CD4-positive, alpha-beta T cell (primary cell): ENCODE measurements around the gene VENTX. TPM values are rescaled to one million over a fixed set of nuclear protein-coding genes. Genes with fewer than 3 reads are reported as not detected.

ENCODE experiments used
- ATAC-seq: fragments of 200-7000 bp; cut with Tn5 transposase; one replicate; pipeline ENCODE4 v1.10.0; 2022; ENCODE audit warnings: mild to moderate bottlenecking; ENCODE audit not compliant: poor library complexity
- CTCF ChIA-PET: fragments of 350-600 bp; sonication (Branson Sonifier 250); formaldehyde crosslinking; loops from one replicate; lab custom pipeline; 2021; ENCODE audit warnings: antibody characterized with exemption, inconsistent platforms; lab: Charles Lee
- POLR2A ChIA-PET: fragments of 350-600 bp; sonication (Branson Sonifier 250); formaldehyde crosslinking; loops from one replicate; lab custom pipeline; 2021; ENCODE audit warnings: antibody characterized with exemption, inconsistent platforms; lab: Charles Lee
- DNase-seq, 14 experiments: peaks; one replicate each; pipeline ENCODE4 v3.0.0-alpha.2; 2013 to 2020; ENCODE audit warnings: mixed read lengths in 2 of 14
- H3K27ac ChIP-seq, 2 donors: one replicate each; pipeline versions ENCODE4 v1.5.1 to v1.7.0; 2013; ENCODE audit warnings: low read length in 2 of 2, low read depth in 1 of 2, mild to moderate bottlenecking in 1 of 2
- H3K27me3 ChIP-seq, 2 experiments: 1 replicate in 1 of 2; 2 replicates in 1 of 2; pipeline versions ENCODE4 v1.6.1 to v1.7.0; 2013; ENCODE audit warnings: low read length in 2 of 2, control low read depth in 1 of 2, mild to moderate bottlenecking in 1 of 2, moderate library complexity in 1 of 2; ENCODE audit not compliant: insufficient read depth in 2 of 2, control insufficient read depth in 1 of 2
- H3K36me3 ChIP-seq: one replicate; pipeline ENCODE4 v1.6.1; 2013; ENCODE audit warnings: low read length, control low read depth; ENCODE audit not compliant: insufficient read depth
- H3K4me1 ChIP-seq: one replicate; pipeline ENCODE4 v1.6.1; 2013; ENCODE audit warnings: low read length, control low read depth; ENCODE audit not compliant: insufficient read depth
- H3K4me3 ChIP-seq: one replicate; pipeline ENCODE4 v1.5.1; 2013; ENCODE audit warnings: mild to moderate bottlenecking, low read length, moderate library complexity
- H3K9me3 ChIP-seq, 2 experiments: 1 replicate in 1 of 2; 2 replicates in 1 of 2; pipeline versions ENCODE4 v1.6.1 to v1.7.0; 2013; ENCODE audit warnings: low read length in 2 of 2, mild to moderate bottlenecking in 2 of 2, control low read depth in 1 of 2, moderate library complexity in 1 of 2; ENCODE audit not compliant: control insufficient read depth in 1 of 2, insufficient read depth in 1 of 2
- H3K27ac Mint-ChIP-seq: one replicate; pipeline ENCODE4 v1.8.0; 2020; ENCODE audit warnings: mixed read lengths
- H3K27me3 Mint-ChIP-seq: one replicate; pipeline ENCODE4 v1.8.0; 2021; ENCODE audit warnings: mixed read lengths
- H3K36me3 Mint-ChIP-seq: one replicate; pipeline ENCODE4 v1.8.0; 2021; ENCODE audit warnings: low read depth, mixed read lengths
- H3K4me1 Mint-ChIP-seq: one replicate; pipeline ENCODE4 v1.8.0; 2021; ENCODE audit warnings: low read depth, mixed read lengths
- H3K4me3 Mint-ChIP-seq: one replicate; pipeline ENCODE4 v1.8.0; 2020; ENCODE audit warnings: mild to moderate bottlenecking, mixed read lengths
- H3K9me3 Mint-ChIP-seq: one replicate; pipeline ENCODE4 v1.8.0; 2020; ENCODE audit warnings: mixed read lengths
- intact Hi-C, 2 experiments: fragments of 100-400 bp; cut with DNase I in 1 of 2; cut with micrococcal nuclease in 1 of 2; formaldehyde crosslinking; loops; one replicate each; pipeline versions ENCODE4 v1.15.1 to v1.9.0; 2023 to 2025; cut with DNase I, micrococcal nuclease
- total RNA-seq, 174 experiments: library from RNA in 2 of 174; stranded (reverse) in 2 of 174; gene quantifications; one replicate each; pipeline ENCODE4 v1.2.3 and lab custom pipeline; 2021 to 2026
- TF ChIP-seq, protein P1 (sequence below): fragments of 200-600 bp; IDR thresholded peaks from one replicate; pipeline ENCODE4 v1.8.0; 2022; ENCODE audit warnings: antibody characterized with exemption, mild to moderate bottlenecking

Gene VENTX
- total RNA-seq, 2 experiments from 2014 or later = 0.11 to 0.14 TPM

DNA sequence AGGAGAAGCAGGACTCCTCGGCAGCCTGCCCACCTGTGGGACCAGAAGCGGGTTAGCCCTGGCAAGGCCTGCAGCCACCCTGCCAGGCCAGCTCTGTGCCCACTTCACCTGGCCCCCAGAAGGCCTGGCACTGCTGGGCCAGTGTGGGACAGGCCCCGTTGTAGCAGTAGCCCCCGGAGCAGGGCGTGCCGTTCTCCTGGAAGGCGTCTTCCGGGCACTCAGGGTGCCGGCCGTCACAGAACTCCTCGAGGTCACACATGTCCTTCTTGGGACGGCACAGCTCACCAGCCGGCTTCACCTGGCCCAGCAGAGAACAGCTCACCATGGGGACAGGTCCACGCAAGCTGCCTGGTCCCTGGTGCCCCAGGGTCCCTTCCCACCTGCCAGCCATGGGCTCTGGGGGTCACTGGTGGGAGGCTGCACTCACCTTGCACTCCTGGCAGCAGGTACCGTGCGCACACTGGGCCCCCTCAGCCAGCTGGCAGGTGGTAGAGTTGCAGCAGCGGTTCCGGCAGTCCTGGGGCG is 33.2 kb downstream of the VENTX start:
- Mint-ChIP-seq H3K27ac (no peak overlapping the region), H3K36me3 (peaks cover 28% of the 10 kb centered on the region), H3K9me3 (no peaks in the 10 kb centered on the region), H3K27me3 (no peaks in the 10 kb centered on the region), H3K4me1 (peaks cover 11% of the 10 kb centered on the region), H3K4me3 (no peak overlapping the region)
- CTCF ChIA-PET = no interaction called here
- POLR2A ChIA-PET = no interaction called here
- no peak overlapping the region for H3K4me3 ChIP-seq
- peaks cover 59% of the 10 kb centered on the region for H3K36me3 ChIP-seq
- intact Hi-C loops = no loop called here
- no peak overlapping the region for H3K27ac ChIP-seq
- peaks cover 36% of the 10 kb centered on the region for H3K4me1 ChIP-seq
- no peaks in the 10 kb centered on the region for H3K9me3 ChIP-seq
- TF ChIP-seq, protein P1, sequence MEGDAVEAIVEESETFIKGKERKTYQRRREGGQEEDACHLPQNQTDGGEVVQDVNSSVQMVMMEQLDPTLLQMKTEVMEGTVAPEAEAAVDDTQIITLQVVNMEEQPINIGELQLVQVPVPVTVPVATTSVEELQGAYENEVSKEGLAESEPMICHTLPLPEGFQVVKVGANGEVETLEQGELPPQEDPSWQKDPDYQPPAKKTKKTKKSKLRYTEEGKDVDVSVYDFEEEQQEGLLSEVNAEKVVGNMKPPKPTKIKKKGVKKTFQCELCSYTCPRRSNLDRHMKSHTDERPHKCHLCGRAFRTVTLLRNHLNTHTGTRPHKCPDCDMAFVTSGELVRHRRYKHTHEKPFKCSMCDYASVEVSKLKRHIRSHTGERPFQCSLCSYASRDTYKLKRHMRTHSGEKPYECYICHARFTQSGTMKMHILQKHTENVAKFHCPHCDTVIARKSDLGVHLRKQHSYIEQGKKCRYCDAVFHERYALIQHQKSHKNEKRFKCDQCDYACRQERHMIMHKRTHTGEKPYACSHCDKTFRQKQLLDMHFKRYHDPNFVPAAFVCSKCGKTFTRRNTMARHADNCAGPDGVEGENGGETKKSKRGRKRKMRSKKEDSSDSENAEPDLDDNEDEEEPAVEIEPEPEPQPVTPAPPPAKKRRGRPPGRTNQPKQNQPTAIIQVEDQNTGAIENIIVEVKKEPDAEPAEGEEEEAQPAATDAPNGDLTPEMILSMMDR = no peak
- no peaks in the 10 kb centered on the region for H3K27me3 ChIP-seq
- DNase-seq (no peak), ATAC-seq (no peak)

- ChIA-PET POLR2A (no interaction called here), CTCF (no interaction called here)
- Mint-ChIP-seq H3K36me3 (peaks cover 28% of the 10 kb centered on the region), H3K4me1 (peaks cover 15% of the 10 kb centered on the region), H3K27ac (no peak overlapping the region), H3K27me3 (no peaks in the 10 kb centered on the region), H3K9me3 (no peaks in the 10 kb centered on the region), H3K4me3 (no peak overlapping the region)
- no peak overlapping the region for H3K4me3 ChIP-seq
- intact Hi-C loops = no loop called here
- TF ChIP-seq, protein P1 = no peak
- DNase-seq (no peak), ATAC-seq (no peak)
- H3K36me3 ChIP-seq = peaks cover 59% of the 10 kb centered on the region
- H3K27me3 ChIP-seq = no peaks in the 10 kb centered on the region
- H3K9me3 ChIP-seq = no peaks in the 10 kb centered on the region
- no peak overlapping the region for H3K27ac ChIP-seq
- peaks cover 35% of the 10 kb centered on the region for H3K4me1 ChIP-seq
These were observed 34.1 kb downstream of the VENTX start for GRCh38 chr10:133271521-133272300.

- H3K36me3 Mint-ChIP-seq = peaks cover 28% of the 10 kb centered on the region
- Histone ChIP-seq H3K27ac (no peak overlapping the region), H3K36me3 (peaks cover 55% of the 10 kb centered on the region), H3K27me3 (no peaks in the 10 kb centered on the region), H3K4me1 (peaks cover 42% of the 10 kb centered on the region), H3K4me3 (no peak overlapping the region), H3K9me3 (no peaks in the 10 kb centered on the region)
- H3K4me1 Mint-ChIP-seq = peaks cover 15% of the 10 kb centered on the region
- no peaks in the 10 kb centered on the region for H3K27me3 Mint-ChIP-seq
- H3K27ac Mint-ChIP-seq = no peak overlapping the region
- no peak overlapping the region for H3K4me3 Mint-ChIP-seq
- ChIA-PET POLR2A (no interaction called here), CTCF (no interaction called here)
- intact Hi-C loops = no loop called here
- no peak for ATAC-seq
- DNase-seq = peak in 1 of 14 experiments; percentile 23
- TF ChIP-seq, protein P1 = no peak
- no peaks in the 10 kb centered on the region for H3K9me3 Mint-ChIP-seq
These were observed 34.8 kb downstream of the VENTX start for GRCh38 chr10:133272301-133272963.
